Pulmonary artery endothelial cell (primary cell): ENCODE results near the gene TRRAP. TPM values are rescaled to one million over a fixed set of nuclear protein-coding genes. Genes with fewer than 3 reads are reported as not detected.
"Not testable (repeated sequence)": the region's sequence is repeated elsewhere in the genome, so short reads cannot be mapped to it uniquely, and the experiment has no call there.

Experiments
- DNase-seq: peaks from one replicate; pipeline ENCODE4 v3.0.0-alpha.2; 2011; ENCODE audit warnings: low read depth, low spot score
- total RNA-seq: library from RNA; depleted of rRNA; stranded (reverse); fragments of >200 nt; gene quantifications from 2 replicates; pipeline ENCODE4 v1.2.3, GENCODE V29; 2014

Gene TRRAP
- total RNA-seq, 1 donor from 2014 or later, result 17.1 TPM

DNA sequence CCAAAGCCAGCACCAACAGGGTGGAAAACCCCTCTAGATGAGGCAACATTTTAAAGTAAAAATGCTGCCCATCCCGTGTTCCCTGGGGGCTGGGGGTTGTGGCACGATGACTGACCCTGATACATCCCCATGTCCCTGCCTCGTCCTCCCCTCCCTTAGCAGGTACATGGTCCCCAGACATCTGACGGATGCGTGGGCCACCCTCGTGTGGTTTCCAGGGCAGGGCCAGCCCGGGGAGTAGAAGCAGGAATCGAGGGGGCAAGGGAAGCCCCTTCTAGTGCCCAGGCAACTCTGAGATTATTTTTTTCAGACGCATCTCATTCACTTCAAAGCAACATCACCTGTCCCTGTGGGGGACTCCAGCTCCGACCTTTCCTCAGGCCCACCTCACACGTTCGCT, 12.0 kb upstream of the TRRAP start:
- DNase-seq, result no peak

DNA sequence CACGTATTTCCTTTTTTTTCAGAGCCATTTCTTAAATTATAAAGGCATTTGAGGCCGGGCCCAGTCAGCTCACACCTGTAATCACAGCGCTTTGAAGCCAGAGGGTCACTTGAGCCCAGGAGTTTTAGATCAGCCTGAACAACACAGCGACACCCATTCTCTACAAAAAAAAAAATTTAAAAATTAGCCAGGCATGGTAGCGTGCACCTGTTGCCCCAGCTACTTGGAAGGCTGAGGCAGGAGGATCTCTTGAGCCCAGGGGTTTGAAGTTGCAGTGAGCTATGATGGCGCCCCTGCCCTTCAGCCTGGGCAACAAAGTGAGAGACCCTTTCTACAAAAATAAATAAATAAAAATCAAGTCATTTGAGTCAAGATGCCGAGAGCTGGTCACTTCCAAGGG, 11.6 kb upstream of the TRRAP start:
- no peak for DNase-seq

DNA sequence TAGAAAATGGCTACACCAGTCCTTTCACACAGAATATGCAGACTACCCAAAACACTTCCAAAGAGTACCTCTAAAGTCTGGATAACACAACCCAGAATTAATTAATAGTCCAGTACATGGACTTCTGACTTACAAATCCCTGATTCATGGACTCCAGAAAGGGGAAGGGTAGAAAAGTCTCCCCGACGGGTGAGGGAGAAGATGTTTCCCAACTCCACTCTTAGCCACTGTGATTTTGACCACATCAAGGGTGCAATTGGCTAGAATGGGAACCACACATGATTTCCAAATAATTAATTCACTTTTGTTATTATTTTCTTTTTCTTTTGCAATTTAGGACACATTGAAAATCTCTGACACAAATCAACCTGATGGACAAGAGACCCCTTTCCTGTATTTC, 9.9 kb upstream of the TRRAP start:
- DNase-seq, result no peak

DNA sequence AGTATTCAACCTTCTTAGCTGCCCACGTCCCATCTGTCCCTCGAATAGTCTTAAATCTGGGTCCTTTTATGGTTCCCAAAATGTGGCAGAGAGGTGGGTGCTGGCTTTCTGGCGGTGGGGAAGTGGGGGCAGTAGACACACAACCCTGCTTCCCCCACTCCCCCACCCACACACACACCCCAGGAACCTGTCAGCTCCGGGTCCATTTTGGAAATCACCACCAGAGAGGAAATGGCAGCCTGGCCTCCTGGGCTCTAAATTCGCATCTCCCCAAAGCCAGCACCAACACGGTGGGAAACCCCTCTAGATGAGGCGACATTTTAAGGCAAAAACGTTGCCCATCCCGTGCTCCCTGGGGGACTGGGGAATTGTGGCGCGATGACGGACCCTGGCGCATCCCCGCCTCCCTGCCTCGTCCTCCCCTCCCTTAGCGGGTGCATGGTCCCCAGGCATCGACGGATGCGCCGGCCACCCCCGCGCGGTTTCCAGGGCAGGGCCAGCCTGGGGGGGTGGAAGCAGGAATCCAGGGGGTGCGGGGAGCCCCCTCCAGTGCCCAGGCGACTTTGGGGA, 9.2 kb upstream of the TRRAP start:
- DNase-seq, result no peak

DNA sequence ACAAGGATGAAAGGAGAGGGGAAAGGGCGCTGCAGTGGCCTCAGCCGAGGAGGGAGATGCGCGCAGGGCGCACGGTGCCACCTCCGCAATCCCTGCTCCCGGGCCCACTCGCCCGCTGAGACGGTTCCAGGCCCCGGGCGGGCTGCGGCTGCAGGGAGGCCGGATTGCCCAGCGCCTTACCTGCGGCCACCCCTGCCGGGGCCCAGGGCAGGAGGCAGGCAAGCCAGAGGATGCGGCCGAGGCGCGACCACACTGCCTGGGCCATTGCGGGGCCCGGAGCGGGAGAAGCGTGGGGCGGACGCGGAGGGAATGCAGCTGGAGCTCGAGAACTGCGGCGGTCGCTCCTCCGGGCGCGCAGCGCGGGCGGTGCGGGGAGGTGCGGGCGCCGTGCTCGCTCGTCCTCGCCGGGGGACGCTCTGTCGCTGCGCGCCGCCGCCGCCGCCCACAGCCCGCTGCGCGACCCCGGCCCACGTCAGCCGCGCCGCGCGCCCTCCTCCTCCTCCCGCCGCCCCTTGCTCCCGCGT, 8.7 kb upstream of the TRRAP start, which contains the start of gene TMEM130:
Gene TMEM130 (minus strand): TSS at position 418 of the 524 bp plus-strand sequence. CDS start 153 bp downstream, at position 265.
- no peak for DNase-seq

DNA sequence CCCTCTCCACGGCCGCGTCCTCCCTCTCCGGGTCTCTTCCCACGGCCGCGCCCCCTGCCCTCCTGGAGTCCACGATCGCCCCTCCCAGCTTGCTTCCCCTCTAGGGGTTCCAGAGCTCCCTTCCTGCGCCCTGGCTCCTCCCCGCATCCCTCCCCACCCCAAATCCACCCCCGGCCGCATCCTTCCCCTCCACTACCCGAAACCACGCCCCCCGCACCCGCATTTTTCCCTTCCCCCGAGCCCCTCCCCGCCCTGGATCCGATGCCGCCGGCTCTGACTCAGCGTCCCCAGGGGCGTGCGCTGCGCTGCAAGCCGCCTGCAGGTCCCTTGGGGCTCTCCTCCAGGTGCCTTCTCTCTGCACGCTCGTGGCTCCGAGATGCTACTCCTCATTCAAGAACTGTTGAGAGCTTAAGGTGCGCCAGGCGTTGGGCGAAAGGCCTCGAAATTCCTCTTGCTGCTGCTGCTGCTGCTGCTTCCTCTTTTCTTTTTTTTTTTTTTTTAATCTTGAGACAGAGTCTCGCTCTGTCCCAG, 8.1 kb upstream of the TRRAP start:
- DNase-seq, result no peak

DNA sequence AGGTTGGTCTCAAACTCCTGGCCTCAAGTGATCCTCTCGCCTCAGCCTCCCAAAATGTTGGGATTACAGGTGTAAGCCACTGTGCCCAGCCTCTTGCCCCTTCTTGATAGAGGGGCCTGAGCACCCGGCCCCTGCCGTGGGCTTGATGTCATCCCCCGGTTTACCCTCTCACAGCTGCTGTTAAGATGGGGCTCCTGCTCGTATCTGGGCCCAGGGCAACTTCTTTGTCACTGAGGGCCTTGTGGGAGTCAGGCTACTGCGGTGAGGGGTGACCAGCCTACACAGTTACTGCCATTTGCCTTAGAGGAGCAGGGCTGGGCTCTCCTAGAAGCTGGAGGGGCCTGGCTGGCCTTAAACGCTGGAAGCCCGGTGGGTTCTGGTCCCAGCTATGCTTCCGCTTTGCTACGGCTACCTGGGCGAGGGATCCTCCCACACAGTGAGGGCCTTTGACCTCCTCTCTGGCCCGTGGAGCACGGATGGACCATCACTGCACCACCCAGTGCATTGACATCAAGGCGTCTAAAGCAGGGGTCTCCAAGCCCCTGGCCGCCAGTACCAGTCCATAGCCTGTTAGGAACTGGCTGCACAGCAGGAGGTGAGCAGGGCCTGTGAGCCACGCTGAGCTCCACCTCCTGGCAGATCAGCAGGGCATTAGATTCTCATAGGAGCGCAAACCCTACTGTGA, 7.4 kb upstream of the TRRAP start:
- no peak for DNase-seq

DNA sequence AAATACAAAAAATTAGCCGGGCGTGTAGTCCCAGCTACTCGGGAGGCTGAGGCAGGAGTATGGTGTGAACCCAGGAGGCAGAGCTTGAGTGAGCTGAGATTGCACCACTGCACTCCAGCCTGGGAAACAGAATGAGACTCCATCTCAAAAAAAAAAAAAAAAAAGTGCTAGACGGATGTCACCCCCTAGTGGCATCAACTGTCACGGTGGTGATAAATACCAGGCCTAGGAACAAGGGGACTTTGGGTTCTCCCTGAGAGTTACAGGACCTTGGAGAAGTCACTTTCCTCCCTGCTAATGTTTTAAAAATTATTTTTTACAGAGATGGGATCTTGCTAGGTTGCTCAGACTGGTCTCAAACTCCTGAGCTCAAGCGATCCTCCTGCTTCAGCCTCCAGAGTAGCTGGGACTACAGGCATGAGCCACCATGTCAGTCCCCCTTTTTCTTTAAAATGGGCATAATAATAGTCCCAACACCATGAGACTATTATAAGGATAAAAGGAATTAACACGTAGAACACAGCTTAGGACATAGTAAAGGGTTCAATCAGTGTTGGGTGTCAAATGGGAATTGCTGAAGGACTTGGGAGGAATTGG, 5.9 kb upstream of the TRRAP start:
- DNase-seq, result no peak

DNA sequence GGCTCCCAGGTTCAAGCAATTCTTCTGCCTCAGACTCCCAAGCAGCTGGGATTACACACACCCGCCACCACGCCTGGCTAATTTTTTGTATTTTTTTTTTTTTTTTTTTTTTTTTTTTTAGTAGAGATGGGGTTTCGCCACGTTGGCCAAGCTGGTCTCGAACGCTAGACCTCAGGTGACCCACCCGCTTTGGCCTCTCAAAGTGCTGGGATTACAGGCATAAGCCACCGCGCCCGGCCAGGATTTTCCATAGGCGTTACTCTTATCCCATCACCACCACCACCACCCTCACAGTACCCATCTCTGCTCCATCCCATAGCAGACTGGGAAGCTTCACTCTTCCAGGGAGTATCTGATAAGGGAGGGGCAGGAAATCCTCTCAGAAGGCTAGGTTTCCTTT, 4.7 kb upstream of the TRRAP start:
- DNase-seq, result not testable (repeated sequence)

DNA sequence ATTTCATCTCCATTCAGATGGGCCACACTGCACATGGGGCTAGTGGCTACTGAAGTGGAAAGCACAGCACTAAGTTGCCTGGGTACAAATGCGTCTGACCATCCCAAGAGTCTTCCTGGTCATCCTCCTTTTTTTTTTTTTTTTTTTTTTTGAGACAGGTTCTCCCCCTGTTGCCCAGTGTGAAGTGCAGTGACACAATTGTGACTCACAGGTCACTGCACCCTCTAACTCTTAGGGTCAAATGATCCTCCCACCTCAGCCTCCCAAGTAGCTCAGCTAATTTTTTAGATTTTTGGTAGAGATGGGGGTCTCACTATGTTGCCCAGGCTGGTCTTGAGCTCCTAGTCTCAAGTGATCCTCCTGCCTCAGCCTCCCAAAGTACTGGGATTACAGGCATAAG, 3.4 kb upstream of the TRRAP start:
- DNase-seq, result no peak

DNA sequence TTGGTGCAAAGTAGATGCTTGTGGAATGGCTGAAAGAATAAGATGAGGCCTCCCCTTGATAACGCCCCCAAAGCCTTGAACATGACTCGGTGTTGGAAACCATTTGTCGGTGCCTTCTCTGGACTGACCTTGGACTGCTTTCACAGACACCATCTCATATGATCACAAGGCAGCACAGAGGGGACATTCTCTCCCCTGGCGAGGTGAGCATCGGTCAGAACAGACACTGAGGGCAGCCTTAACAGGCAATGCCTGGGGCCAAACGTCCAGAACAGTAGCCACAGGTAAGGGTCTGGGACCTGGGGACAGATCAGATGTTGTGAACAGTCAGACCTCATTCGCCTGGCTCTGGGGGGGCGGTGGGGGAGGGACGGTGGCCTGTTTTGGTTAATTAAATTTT, 2.8 kb upstream of the TRRAP start:
- DNase-seq, result no peak

DNA sequence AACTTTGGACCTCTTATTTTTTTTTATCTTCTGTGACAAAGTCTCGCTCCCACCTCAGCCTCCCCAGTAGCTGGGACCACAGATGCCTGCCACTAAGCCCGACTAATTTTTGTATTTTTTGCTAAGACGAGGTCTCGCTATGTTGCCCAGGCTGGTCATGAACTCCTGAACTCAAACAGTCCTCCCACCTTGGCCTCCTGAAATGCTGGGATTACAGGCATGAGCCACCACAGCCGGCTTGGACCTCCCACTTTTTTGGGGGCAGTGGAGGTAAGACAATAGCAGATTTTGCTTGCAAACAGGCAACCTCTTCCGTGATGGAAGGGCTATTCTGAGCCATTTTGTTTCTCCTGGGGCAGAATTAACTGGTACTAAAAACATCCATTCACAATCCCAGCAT, 1.2 kb upstream of the TRRAP start:
- no peak for DNase-seq

DNA sequence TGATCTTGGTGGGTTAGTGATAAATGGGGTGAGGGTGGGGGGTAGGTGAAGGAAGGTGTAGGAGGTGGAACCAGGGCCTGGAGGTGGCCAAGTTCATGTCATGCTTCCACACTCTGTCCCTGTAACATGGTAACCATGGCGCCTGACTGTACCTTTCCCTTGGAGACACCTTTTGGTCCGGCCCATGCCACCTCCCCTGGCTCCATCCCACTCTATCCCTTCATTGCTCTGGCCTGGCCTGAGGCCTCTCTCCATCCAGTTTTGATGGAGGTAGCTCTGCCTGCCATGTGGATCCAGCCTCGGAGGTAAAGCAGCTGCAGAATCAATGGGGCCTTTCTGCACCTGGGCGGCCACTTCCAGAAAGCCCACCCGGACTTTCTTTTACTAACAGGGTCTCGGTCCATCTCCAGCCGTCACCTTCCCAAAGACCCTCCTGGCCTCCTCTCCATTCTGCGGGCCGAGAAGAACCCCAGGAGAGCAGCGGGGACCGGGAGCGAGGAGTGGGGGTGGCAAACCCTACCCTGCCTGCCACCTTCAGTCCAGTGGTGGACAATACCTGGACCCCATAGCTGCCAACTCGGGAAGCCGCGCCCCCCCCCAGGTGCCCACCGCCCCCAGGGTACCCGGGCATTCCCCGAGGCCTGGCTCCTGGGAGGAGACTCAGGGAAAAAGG, 504 bp upstream of the TRRAP start:
- no peak for DNase-seq

DNA sequence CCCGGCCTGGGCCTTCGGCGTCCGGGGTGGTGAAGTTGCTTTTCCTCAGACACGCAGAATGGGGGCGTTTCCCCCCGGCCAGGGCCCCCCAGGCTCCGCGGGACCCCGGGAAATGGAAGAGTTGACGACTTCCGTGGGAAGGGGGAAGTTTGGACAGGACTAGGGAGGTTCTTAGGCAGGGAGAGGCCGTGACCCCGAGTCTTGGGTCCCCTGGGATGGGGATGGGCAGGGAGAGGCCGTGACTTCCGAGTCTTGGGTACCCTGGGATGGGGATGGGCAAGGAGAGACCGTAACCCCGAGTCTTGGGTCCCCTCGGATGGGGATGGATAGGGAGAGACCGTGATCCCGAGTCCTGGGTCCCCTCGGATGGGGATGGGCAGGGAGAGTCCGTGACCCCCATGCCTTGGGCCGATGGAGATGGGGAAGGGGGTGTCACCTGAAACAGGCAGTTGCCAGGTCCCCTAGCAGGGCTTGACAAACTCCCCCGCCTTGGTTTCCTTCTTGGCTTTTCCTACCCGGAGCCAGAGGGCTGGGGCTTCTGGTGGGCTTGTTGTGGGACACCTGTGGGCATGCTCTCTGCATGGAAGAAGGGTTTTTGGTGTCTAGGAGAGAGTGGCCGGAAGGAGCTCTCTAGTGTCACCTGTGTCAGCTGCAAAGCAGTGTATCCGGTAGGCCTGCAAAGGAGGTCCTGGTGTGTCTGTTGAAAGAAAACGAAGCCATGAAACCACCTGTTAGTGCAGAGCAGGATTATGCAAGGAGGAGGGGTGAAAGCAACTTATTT, 1.1 kb downstream of the TRRAP start:
- no peak for DNase-seq

DNA sequence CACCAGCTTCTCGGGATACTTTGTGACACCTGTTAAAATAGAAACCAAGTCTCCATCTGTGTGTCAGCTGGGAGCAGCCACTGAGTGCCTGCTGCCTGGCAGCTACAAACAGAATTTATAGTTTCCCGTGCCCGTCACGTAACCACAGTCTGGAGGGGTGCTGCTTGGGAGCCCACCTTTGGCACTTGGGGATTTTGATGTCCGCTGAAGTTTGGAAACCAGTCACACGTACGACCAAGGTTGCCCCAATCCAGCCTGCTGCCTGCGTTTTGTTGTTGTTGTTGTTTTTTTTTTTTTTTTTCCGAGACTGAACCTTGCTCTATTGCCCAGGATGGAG, 1.6 kb downstream of the TRRAP start:
- no peak for DNase-seq

DNA sequence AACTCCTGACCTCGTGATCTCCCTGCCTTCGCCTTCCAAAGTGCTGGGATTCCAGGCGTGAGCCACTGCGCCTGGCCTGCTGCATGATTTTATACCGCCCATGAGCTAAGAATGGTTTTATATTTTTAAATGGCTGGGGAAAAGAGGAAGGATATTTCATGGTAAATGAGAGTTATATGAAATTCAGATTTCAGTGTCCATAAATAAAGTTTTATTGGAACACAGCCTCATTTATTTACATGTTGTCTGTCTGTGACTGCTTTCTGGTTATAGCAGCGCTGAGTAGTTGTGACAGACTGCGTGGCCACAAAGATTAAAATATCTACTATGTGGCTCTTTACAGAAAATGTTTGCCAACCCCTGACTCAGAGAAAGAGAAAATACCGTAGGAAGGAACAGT, 2.2 kb downstream of the TRRAP start:
- DNase-seq, result no peak

DNA sequence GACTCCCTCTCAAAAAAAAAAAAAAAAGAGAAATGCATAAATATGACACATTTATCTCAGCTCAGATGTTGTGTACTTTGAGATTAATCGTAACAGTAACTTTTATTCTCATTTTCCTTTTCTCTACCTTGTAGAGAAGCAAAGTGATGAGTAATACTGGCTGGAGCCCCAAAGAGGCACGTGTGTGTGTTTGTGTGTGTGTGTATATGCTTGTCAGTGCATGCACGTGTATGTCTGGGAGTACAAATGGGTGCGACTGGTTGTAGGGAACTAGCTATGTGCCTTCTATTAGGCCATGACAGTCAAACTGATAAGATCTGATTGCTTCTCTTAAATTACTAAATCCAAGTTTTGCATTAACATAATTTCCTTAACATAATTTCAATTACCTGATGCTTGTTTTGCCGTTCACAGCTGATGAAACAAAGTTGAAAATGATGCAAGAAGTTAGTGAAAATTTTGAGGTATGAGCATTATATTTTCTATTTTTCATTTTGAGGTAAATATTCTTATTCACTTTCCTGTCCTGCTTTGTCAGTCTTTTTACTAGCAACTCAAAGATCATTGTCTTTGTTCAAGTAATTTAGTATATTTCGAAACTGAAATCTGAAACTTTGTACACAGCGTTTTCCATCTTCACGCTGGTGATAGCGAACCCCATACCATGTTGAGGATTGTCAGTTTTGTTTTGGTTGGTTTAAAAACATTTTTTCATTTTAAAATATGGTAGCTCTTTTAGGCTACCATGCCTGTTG, 3.4 kb downstream of the TRRAP start:
- DNase-seq, result no peak

DNA sequence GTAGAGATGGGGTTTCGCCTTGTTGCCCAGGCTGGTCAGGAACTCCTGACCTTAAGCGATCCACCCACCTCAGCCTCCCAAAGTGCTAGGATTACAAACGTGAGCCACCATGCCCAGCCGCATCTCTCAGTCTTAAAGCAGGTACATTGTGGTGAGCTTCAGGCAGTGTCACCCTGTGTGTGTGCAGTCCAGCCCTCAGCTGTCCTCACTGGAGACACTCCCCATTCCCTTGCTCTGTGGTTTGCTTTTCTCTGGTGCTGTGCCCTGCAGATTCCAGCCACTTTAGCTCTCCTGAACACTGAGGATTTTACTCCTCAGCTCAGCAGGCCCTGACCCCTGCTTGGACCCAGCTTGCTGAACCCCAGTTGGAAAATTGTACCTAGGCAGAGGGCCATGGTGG, 6.1 kb downstream of the TRRAP start:
- DNase-seq, result no peak

DNA sequence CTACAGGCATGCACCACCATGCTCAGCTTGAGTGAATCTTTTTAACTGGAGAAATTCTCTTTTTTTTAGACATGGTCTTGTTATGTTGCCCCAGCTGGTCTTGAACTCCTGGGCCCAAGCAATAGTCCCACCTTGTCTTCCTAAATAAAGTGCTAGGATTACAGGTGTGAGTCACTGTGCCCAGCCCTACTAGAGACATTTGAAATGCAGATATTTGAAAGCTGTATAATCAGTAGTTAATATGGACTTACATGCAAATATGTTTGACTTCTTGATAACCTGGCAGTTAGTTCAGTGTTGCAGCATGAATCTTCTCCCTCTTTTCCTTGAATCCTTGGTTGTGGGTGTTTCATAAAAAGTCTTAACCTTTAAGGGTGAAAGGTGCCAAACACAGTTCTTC, 8.7 kb downstream of the TRRAP start:
- no peak for DNase-seq

DNA sequence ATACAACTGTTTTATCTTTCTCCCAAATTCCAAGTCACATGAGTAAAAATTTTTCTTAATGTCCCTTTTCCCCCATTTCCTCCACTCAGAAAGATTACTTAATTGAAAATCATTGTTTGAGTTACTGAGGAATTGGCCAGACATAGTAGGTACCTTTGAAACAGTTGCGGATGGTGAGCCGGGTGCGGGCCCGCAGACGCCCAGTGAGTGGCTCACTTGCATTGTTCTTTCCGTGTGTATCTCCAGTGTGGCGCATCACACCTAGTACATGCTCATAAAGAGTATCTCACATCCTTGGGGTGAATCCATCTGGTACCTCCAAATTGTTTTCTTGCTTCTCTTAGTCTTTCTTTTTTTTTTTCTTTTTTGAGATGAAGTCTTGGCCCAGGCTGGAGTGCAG, 14.3 kb downstream of the TRRAP start:
- DNase-seq, result no peak

DNA sequence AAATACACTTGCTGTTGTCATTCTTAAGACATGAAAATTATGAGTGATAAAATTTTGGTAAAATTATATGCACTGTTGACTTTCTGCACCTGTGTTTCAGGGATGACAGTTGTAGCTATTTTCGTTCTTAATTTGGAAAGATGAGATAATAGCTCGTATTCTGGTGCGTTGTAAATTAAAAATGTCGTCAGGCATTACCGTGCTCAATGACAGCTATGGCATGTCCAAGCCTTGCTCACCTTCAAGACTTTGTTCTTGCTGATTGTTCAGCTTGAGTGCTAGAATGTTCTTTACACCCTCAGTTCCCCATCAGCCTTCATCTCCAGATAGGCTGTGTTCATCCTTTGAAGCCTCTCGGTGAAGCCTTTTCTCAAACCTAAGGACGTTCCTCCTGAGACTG, 21.5 kb downstream of the TRRAP start:
- no peak for DNase-seq
